BLaER1 (cell line): ENCODE data around the gene MEGF10.

Source experiments
- H3K27ac ChIP-seq: shearing (Covaris generic); formaldehyde crosslinking; 2 replicates; pipeline ENCODE4 v1.8.1; 2022
- H3K27me3 ChIP-seq: shearing (Covaris generic); formaldehyde crosslinking; 2 replicates; pipeline ENCODE4 v1.8.1; 2022
- H3K36me3 ChIP-seq: shearing (Covaris generic); formaldehyde crosslinking; 2 replicates; pipeline ENCODE4 v1.8.1; 2022
- H3K4me1 ChIP-seq: shearing (Covaris generic); formaldehyde crosslinking; 2 replicates; pipeline ENCODE4 v1.8.1; 2022
- H3K4me2 ChIP-seq: shearing (Covaris generic); formaldehyde crosslinking; 2 replicates; pipeline ENCODE4 v1.8.1; 2022
- H3K4me3 ChIP-seq: shearing (Covaris generic); formaldehyde crosslinking; 2 replicates; pipeline ENCODE4 v1.8.1; 2022
- H3K9ac ChIP-seq: shearing (Covaris generic); formaldehyde crosslinking; 2 replicates; pipeline ENCODE4 v1.8.1; 2022
- H3K9me3 ChIP-seq: shearing (Covaris generic); formaldehyde crosslinking; 2 replicates; pipeline ENCODE4 v1.8.1; 2022
- H4K20me1 ChIP-seq: shearing (Covaris generic); formaldehyde crosslinking; 2 replicates; pipeline ENCODE4 v1.8.1; 2022
- Cebpa-rat ChIP-seq: shearing (Covaris generic); IDR thresholded peaks from 2 replicates; pipeline ENCODE4 v1.8.1; 2022

Gene MEGF10

GRCh38 chr5:127402361-127402760 is 111.8 kb downstream of the MEGF10 start:
- no peaks in the 10 kb centered on the region for H4K20me1 ChIP-seq
- no peaks in the 10 kb centered on the region for H3K9me3 ChIP-seq
- no peak for TF ChIP-seq Cebpa-rat
- H3K27ac ChIP-seq: no peak overlapping the region
- H3K36me3 ChIP-seq: no peaks in the 10 kb centered on the region
- H3K27me3 ChIP-seq: no peaks in the 10 kb centered on the region
- H3K4me1 ChIP-seq: peaks cover 30% of the 10 kb centered on the region
- H3K4me2 ChIP-seq: peak overlapping the region; percentile 78; the same call in 1 of the 2 replicates
- no peak overlapping the region for H3K9ac ChIP-seq
- no peak overlapping the region for H3K4me3 ChIP-seq

DNA sequence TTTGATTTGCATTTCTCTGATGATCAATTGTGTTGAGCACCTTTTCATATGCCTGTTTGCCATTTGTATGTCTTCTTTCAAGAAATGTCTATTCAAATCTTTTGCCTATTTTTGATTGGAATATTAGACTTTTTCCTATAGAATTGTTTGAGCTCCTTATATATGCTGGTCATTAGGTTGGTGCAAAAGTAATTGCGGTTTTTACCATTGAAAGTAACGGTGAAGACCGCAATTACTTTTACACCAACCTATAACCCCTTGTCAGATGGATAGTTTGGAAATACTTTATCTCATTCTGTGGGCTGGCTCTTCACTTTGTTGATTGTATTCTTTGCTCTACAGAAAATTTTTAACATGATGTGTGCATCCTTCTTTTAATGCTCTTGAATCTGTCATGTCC is 113.6 kb downstream of the MEGF10 start:
- no peak overlapping the region for H3K9ac ChIP-seq
- no peak for TF ChIP-seq Cebpa-rat
- H3K27me3 ChIP-seq: no peaks in the 10 kb centered on the region
- no peaks in the 10 kb centered on the region for H3K36me3 ChIP-seq
- H4K20me1 ChIP-seq: no peaks in the 10 kb centered on the region
- H3K4me2 ChIP-seq: no peak overlapping the region
- H3K4me3 ChIP-seq: no peak overlapping the region
- no peak overlapping the region for H3K27ac ChIP-seq
- H3K9me3 ChIP-seq: no peaks in the 10 kb centered on the region
- peaks cover 32% of the 10 kb centered on the region for H3K4me1 ChIP-seq

DNA sequence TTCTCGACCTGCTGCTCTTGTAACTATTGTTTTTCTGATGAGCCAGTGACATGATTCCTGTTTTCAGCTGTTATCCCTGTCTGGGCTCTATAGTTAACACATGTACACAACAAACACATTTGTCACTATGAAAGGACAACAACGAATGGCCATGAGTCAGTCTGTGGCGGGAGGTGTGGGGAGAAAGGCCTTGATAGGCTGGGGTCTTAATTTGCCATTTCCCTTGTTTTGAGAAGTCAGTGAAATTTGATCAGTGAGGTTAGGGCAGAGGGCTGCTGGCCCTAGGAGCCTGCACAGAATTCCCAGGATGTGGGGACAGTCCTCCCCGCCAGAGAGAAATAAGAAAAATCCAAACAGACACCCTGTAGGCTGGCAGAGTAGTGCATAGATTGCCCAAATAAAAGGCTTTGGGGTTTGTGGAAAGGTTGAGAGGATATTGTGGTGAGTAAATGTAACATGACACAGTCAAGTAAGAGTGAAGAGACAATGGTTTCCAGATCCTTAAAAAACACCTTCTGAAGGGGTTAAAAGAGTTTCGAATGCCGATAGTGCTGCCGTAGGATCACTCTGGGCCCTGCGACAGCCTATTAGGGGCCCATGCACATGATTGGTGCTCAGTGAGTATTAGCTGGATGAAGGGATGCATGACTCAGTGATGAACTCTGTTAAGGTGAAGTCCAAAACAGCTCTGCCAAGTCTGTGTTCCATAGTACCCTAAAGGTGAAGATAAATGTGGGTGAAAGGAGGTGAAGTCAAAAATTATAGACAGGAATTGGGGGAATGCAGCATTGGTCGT is 115.9 kb downstream of the MEGF10 start:
- H3K4me1 ChIP-seq: peaks cover 32% of the 10 kb centered on the region
- H3K4me3 ChIP-seq: no peak overlapping the region
- H3K27me3 ChIP-seq: no peaks in the 10 kb centered on the region
- H3K27ac ChIP-seq: no peak overlapping the region
- H4K20me1 ChIP-seq: no peaks in the 10 kb centered on the region
- TF ChIP-seq Cebpa-rat: no peak
- no peaks in the 10 kb centered on the region for H3K9me3 ChIP-seq
- H3K9ac ChIP-seq: no peak overlapping the region
- no peaks in the 10 kb centered on the region for H3K36me3 ChIP-seq
- H3K4me2 ChIP-seq: no peak overlapping the region

GRCh38 chr5:127409246-127409917 is 118.8 kb downstream of the MEGF10 start:
- no peaks in the 10 kb centered on the region for H4K20me1 ChIP-seq
- no peaks in the 10 kb centered on the region for H3K9me3 ChIP-seq
- H3K9ac ChIP-seq: no peak overlapping the region
- H3K36me3 ChIP-seq: no peaks in the 10 kb centered on the region
- TF ChIP-seq Cebpa-rat: no peak
- H3K4me3 ChIP-seq: no peak overlapping the region
- H3K4me2 ChIP-seq: no peak overlapping the region
- H3K27me3 ChIP-seq: no peaks in the 10 kb centered on the region
- peaks cover 25% of the 10 kb centered on the region for H3K4me1 ChIP-seq
- H3K27ac ChIP-seq: no peak overlapping the region

DNA sequence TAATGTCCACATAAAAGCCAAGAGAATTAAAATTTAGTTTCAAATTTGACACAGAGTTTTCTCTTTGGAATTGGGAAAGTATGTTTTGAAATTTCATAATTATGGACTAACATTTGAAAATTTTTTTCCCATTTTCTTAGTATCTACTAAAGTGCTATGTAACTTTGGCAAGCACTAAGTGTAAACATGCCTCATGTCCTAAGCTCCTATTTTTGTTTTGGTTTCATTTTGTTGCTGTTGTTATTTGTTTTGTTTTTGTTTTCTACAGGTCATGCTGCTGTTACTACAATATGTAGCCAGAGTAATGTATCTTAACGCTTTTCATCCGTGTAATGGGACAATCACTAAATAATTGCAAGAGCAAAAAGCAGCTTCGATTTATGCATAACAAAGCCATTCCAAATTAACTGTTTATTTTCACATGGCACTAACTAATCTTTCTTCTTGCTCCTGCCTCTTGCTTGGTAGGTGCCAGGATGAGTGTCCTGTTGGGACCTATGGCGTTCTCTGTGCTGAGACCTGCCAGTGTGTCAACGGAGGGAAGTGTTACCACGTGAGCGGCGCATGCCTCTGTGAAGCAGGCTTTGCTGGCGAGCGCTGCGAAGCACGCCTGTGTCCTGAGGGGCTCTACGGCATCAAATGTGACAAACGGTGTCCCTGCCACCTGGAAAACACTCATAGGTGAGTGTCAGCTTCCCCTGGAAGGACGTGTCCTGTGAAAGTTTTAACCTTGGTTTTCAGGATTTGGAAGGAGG is 119.5 kb downstream of the MEGF10 start:
- Histone ChIP-seq H3K27ac (no peak overlapping the region), H3K36me3 (no peaks in the 10 kb centered on the region), H3K27me3 (no peaks in the 10 kb centered on the region), H3K9ac (no peak overlapping the region), H3K4me3 (no peak overlapping the region), H3K9me3 (no peaks in the 10 kb centered on the region), H3K4me2 (peak overlapping the region; percentile 47), H3K4me1 (peaks cover 25% of the 10 kb centered on the region), H4K20me1 (no peaks in the 10 kb centered on the region)
- TF ChIP-seq Cebpa-rat: no peak

DNA sequence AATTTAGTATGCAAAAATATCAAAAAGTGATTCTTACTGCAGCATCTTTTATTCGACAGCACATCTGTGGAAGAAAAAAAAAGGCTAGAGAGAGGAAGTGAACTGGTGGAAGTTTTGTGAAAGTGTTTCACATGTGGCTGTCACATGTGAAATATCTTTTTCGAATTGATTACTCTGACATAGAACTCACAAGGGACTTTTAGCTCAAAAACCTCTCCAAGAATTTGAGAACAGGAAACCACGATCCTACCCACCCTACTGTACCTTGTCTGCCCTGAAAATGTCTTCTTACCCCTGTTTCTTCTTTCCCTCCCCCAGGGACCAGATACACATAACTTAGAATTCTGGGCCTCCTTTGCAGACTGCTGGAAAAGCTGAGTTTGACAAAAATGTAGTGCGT is 120.4 kb downstream of the MEGF10 start:
- no peak overlapping the region for H3K27ac ChIP-seq
- no peak overlapping the region for H3K4me3 ChIP-seq
- TF ChIP-seq Cebpa-rat: no peak
- peaks cover 25% of the 10 kb centered on the region for H3K4me1 ChIP-seq
- H3K9me3 ChIP-seq: no peaks in the 10 kb centered on the region
- H3K27me3 ChIP-seq: no peaks in the 10 kb centered on the region
- no peaks in the 10 kb centered on the region for H4K20me1 ChIP-seq
- H3K36me3 ChIP-seq: no peaks in the 10 kb centered on the region
- H3K4me2 ChIP-seq: peak overlapping the region; percentile 47
- H3K9ac ChIP-seq: no peak overlapping the region

DNA sequence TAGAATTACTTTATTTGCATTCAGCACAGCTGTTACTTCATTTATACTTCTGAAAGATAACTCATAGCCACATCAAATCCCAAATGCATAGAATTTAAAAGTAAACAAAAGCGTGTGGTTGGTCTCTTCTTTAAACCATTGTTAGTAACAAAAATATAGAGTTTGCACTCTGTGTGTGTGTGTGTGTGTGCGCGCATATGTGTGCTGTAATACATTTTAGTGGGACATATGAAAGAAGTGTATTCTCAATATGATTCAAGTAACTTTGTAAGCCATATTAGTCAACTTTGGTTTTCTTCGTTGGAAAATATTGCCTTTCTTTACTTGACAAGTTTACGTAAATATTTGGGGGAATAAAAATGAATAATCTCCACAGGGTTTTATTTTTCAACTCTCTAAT is 120.8 kb downstream of the MEGF10 start:
- Histone ChIP-seq H3K36me3 (no peaks in the 10 kb centered on the region), H3K9me3 (no peaks in the 10 kb centered on the region), H3K4me3 (no peak overlapping the region), H3K4me2 (peak overlapping the region; percentile 47), H3K9ac (no peak overlapping the region), H4K20me1 (no peaks in the 10 kb centered on the region), H3K4me1 (peaks cover 25% of the 10 kb centered on the region), H3K27me3 (no peaks in the 10 kb centered on the region), H3K27ac (no peak overlapping the region)
- TF ChIP-seq Cebpa-rat: no peak

DNA sequence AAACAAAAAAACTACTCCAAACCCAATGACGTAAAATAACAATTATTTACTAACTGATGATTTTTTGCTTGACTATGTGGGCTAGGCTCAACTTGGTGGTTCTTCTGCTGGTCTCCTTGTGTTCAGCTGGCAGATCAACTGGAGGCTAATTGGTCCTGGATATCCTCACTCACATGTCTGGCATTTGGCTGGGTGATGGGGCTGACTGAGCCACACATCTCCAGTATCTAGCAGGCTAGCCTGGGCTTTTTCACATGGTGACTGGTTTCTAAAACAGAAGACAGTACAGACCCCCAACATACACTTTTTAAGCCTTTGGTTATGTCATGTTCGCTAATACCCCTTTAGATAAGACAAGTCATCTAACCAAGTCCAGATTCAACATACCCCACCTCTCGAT is 122.1 kb downstream of the MEGF10 start:
- Histone ChIP-seq H3K36me3 (no peaks in the 10 kb centered on the region), H3K9me3 (no peaks in the 10 kb centered on the region), H3K9ac (no peak overlapping the region), H3K4me2 (no peak overlapping the region), H3K27ac (no peak overlapping the region), H3K4me3 (no peak overlapping the region), H4K20me1 (no peaks in the 10 kb centered on the region), H3K27me3 (no peaks in the 10 kb centered on the region), H3K4me1 (peaks cover 25% of the 10 kb centered on the region)
- TF ChIP-seq Cebpa-rat: no peak

GRCh38 chr5:127415034-127415433 is 124.4 kb downstream of the MEGF10 start:
- no peaks in the 10 kb centered on the region for H3K9me3 ChIP-seq
- no peak for TF ChIP-seq Cebpa-rat
- H3K27ac ChIP-seq: no peak overlapping the region
- H3K4me1 ChIP-seq: peaks cover 19% of the 10 kb centered on the region
- H3K36me3 ChIP-seq: no peaks in the 10 kb centered on the region
- no peaks in the 10 kb centered on the region for H4K20me1 ChIP-seq
- H3K4me3 ChIP-seq: no peak overlapping the region
- H3K4me2 ChIP-seq: no peak overlapping the region
- no peak overlapping the region for H3K9ac ChIP-seq
- no peaks in the 10 kb centered on the region for H3K27me3 ChIP-seq

DNA sequence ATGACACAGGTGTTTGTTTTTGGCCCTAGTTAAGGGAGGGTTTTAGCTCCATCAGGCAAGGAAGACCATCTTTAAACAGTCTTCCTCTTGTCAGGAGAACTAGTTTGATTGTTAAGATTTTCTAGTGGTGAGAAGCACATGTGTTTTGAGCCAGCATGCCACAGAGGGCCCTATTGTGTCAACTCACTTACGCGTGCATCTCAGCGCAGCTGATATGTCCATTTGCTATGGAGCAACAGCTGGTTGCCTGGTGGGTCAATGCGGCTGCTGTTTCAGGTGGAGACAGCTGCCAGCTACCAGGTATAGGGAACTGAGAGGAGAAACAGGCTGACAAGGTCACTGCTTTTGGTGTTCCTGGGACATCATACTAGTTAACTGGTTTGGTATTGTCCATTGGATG is 126.3 kb downstream of the MEGF10 start:
- no peak overlapping the region for H3K27ac ChIP-seq
- TF ChIP-seq Cebpa-rat: no peak
- H3K9ac ChIP-seq: no peak overlapping the region
- no peaks in the 10 kb centered on the region for H3K9me3 ChIP-seq
- no peaks in the 10 kb centered on the region for H3K27me3 ChIP-seq
- H4K20me1 ChIP-seq: no peaks in the 10 kb centered on the region
- no peak overlapping the region for H3K4me2 ChIP-seq
- H3K36me3 ChIP-seq: no peaks in the 10 kb centered on the region
- peaks cover under 1% of the 10 kb centered on the region for H3K4me1 ChIP-seq
- H3K4me3 ChIP-seq: no peak overlapping the region
